ENCODE measurements around the gene HIPK2.

Gene HIPK2

GRCh38 chr7:139713061-139713460 is 64.7 kb downstream of the HIPK2 start:
- DNase-seq: no peak

GRCh38 chr7:139711991-139712743 is 65.6 kb downstream of the HIPK2 start:
- no peak for DNase-seq

- DNase-seq: no peak
Observed at GRCh38 chr7:139710036-139710435, 67.8 kb downstream of the HIPK2 start.

- DNase-seq: no peak
Observed at GRCh38 chr7:139709485-139709884, 68.3 kb downstream of the HIPK2 start.

GRCh38 chr7:139708541-139708940 is 69.3 kb downstream of the HIPK2 start:
- no peak for DNase-seq

GRCh38 chr7:139706837-139707236 is 71.0 kb downstream of the HIPK2 start:
- no peak for DNase-seq

- no peak for DNase-seq
Observed at GRCh38 chr7:139704308-139704879, 73.4 kb downstream of the HIPK2 start.

GRCh38 chr7:139703487-139704307 is 74.1 kb downstream of the HIPK2 start:
- DNase-seq: no peak

GRCh38 chr7:139702811-139703486 is 74.8 kb downstream of the HIPK2 start:
- DNase-seq: no peak

GRCh38 chr7:139702313-139702731 is 75.5 kb downstream of the HIPK2 start:
- DNase-seq: no peak

- no peak for DNase-seq
Observed at GRCh38 chr7:139701908-139702307, 75.9 kb downstream of the HIPK2 start.

GRCh38 chr7:139700505-139701235 is 77.1 kb downstream of the HIPK2 start:
- no peak for DNase-seq

- DNase-seq: no peak
Observed at GRCh38 chr7:139699640-139700504, 77.9 kb downstream of the HIPK2 start.

GRCh38 chr7:139698844-139699243 is 79.0 kb downstream of the HIPK2 start:
- DNase-seq: no peak

- no peak for DNase-seq
Observed at GRCh38 chr7:139698278-139698677, 79.5 kb downstream of the HIPK2 start.

- DNase-seq: no peak
Observed at GRCh38 chr7:139697056-139697455, 80.7 kb downstream of the HIPK2 start.

GRCh38 chr7:139696552-139696951 is 81.2 kb downstream of the HIPK2 start:
- DNase-seq: no peak

GRCh38 chr7:139695588-139695987 is 82.2 kb downstream of the HIPK2 start:
- no peak for DNase-seq

GRCh38 chr7:139695051-139695450 is 82.7 kb downstream of the HIPK2 start:
- no peak for DNase-seq

GRCh38 chr7:139694389-139694676 is 83.5 kb downstream of the HIPK2 start:
- no peak for DNase-seq

GRCh38 chr7:139693651-139694388 is 84.0 kb downstream of the HIPK2 start:
- no peak for DNase-seq
